IMR-90 (cell line): Measurements from ENCODE around the gene PTPN3. TPM values are rescaled to one million over a fixed set of nuclear protein-coding genes. Genes with fewer than 3 reads are reported as not detected.

ENCODE experiments used
- ATAC-seq: fragments of 200-7000 bp; cut with Tn5 transposase; 2 replicates; pipeline ENCODE4 v1.9.1; 2020; ENCODE audit warnings: low read depth, mild to moderate bottlenecking, moderate library complexity
- BruUV-seq: library from RNA; stranded (reverse); fragments of 400-500 nt; replicated peaks from 2 replicates; lab custom pipeline; 2021; lab: Mats Ljungman, UMichigan
- CTCF ChIA-PET: fragments of 300-600 bp; formaldehyde crosslinking; extraction: SDS; loops from one replicate; lab custom pipeline; 2021; ENCODE audit warnings: antibody characterized with exemption; lab: Yijun Ruan, JAX
- POLR2A ChIA-PET: fragments of 300-600 bp; sonication (Branson Sonifier 250); formaldehyde crosslinking; loops from one replicate; lab custom pipeline; 2022; ENCODE audit warnings: antibody characterized with exemption; ENCODE audit not compliant: unreplicated experiment; lab: Charles Lee
- DNase-seq: peaks from one replicate; pipeline ENCODE4 v3.0.0; 2013
- H2AFZ ChIP-seq: replicated peaks from 2 replicates; pipeline ENCODE3; 2013; ENCODE audit warnings: low read length, mild to moderate bottlenecking; ENCODE audit not compliant: poor library complexity
- H2AK5ac ChIP-seq: 2 replicates; pipeline ENCODE4 v1.6.1; 2013; ENCODE audit warnings: low read depth, low read length, inconsistent platforms
- H2AK9ac ChIP-seq: replicated peaks from 2 replicates; pipeline ENCODE3; 2013; ENCODE audit warnings: mild to moderate bottlenecking, low read depth, low read length, moderate library complexity; ENCODE audit not compliant: poor library complexity
- H2BK120ac ChIP-seq: 2 replicates; pipeline ENCODE4 v1.6.1; 2013; ENCODE audit warnings: low read depth, low read length, inconsistent platforms
- H2BK15ac ChIP-seq: 3 replicates; pipeline ENCODE4 v1.6.1; 2013; ENCODE audit warnings: low read depth, low read length, inconsistent platforms
- H2BK20ac ChIP-seq: 2 replicates; pipeline ENCODE4 v1.6.1; 2013; ENCODE audit warnings: low read depth, mild to moderate bottlenecking, inconsistent platforms, low read length, moderate library complexity
- H2BK5ac ChIP-seq: 2 replicates; pipeline ENCODE4 v1.6.1; 2013; ENCODE audit warnings: mild to moderate bottlenecking, low read depth, low read length, inconsistent platforms; ENCODE audit not compliant: poor library complexity, severe bottlenecking
- H3K14ac ChIP-seq: replicated peaks from 2 replicates; pipeline ENCODE4 v1.6.1; 2013; ENCODE audit warnings: low read depth, low read length, inconsistent platforms
- H3K18ac ChIP-seq: 2 replicates; pipeline ENCODE4 v1.6.1; 2013; ENCODE audit warnings: low read depth, low read length, control low read depth
- H3K23ac ChIP-seq: 2 replicates; pipeline ENCODE4 v1.6.1; 2013; ENCODE audit warnings: low read depth, low read length, inconsistent platforms
- H3K27ac ChIP-seq: 2 replicates; pipeline ENCODE4 v1.5.1; 2013; ENCODE audit warnings: mild to moderate bottlenecking, control low read depth, low read length; ENCODE audit not compliant: insufficient read depth
- H3K27me3 ChIP-seq: 2 replicates; pipeline ENCODE4 v1.6.1; 2013; ENCODE audit warnings: low read length; ENCODE audit not compliant: control insufficient read depth, insufficient read depth
- H3K36me3 ChIP-seq: 2 replicates; pipeline ENCODE4 v1.6.1; 2013; ENCODE audit warnings: low read length, mixed read lengths; ENCODE audit not compliant: control insufficient read depth, insufficient read depth
- H3K4ac ChIP-seq: 2 replicates; pipeline ENCODE4 v1.6.1; 2013; ENCODE audit warnings: low read depth, low read length, inconsistent platforms
- H3K4me1 ChIP-seq: 2 replicates; pipeline ENCODE4 v1.6.1; 2013; ENCODE audit warnings: low read length, mixed read lengths; ENCODE audit not compliant: control insufficient read depth, insufficient read depth
- H3K4me2 ChIP-seq: 2 replicates; pipeline ENCODE4 v1.6.1; 2013; ENCODE audit warnings: low read depth, mild to moderate bottlenecking, control low read depth, low read length, moderate library complexity
- H3K4me3 ChIP-seq: 2 replicates; pipeline ENCODE4 v1.5.1; 2013; ENCODE audit warnings: low read depth, mild to moderate bottlenecking, control low read depth, low read length, moderate library complexity; ENCODE audit not compliant: insufficient read depth
- H3K56ac ChIP-seq: 2 replicates; pipeline ENCODE4 v1.6.1; 2013; ENCODE audit warnings: low read length, inconsistent platforms; ENCODE audit not compliant: insufficient read depth; ENCODE audit errors: extremely low read depth
- H3K79me1 ChIP-seq, 2 experiments: 2 replicates each; pipeline ENCODE4 v1.6.1; 2013; ENCODE audit warnings: low read length in 2 of 2, inconsistent platforms in 1 of 2, low read depth in 1 of 2
- H3K9ac ChIP-seq: 2 replicates; pipeline ENCODE4 v1.6.1; 2013; ENCODE audit warnings: low read depth, low read length, control low read depth
- H3K9me1 ChIP-seq: 2 replicates; pipeline ENCODE4 v1.6.1; 2013; ENCODE audit warnings: low read length, inconsistent platforms; ENCODE audit not compliant: insufficient read depth
- H3K9me3 ChIP-seq: 2 replicates; pipeline ENCODE4 v1.6.1; 2013; ENCODE audit warnings: low read length; ENCODE audit not compliant: control insufficient read depth, insufficient read depth
- H4K20me1 ChIP-seq: 2 replicates; pipeline ENCODE4 v1.6.1; 2013; ENCODE audit warnings: low read length, inconsistent platforms; ENCODE audit not compliant: insufficient read depth
- H4K5ac ChIP-seq: 2 replicates; pipeline ENCODE4 v1.6.1; 2013; ENCODE audit warnings: mild to moderate bottlenecking, low read depth, low read length, control low read depth
- H4K8ac ChIP-seq, 2 experiments: 2 replicates each; pipeline ENCODE4 v1.6.1; 2013; ENCODE audit warnings: low read depth in 2 of 2, low read length in 2 of 2, control low read depth in 1 of 2, inconsistent platforms in 1 of 2
- H4K91ac ChIP-seq: 2 replicates; pipeline ENCODE4 v1.6.1; 2013; ENCODE audit warnings: low read depth, low read length, inconsistent platforms; ENCODE audit not compliant: insufficient read depth
- BHLHE40 ChIP-seq: fragments of 150-350 bp; IDR thresholded peaks from 2 replicates; pipeline ENCODE4 v1.6.1; 2016; ENCODE audit warnings: mild to moderate bottlenecking, low read depth, low read length
- CEBPB ChIP-seq: IDR thresholded peaks from 2 replicates; pipeline ENCODE4 v1.6.1; 2012; ENCODE audit warnings: low read depth, low read length, improper control_type of control experiment
- CHD1 ChIP-seq: IDR thresholded peaks from 2 replicates; pipeline ENCODE4 v1.6.1; 2012; ENCODE audit warnings: low read depth, low read length, improper control_type of control experiment
- CTCF ChIP-seq: conservative IDR thresholded peaks from 2 replicates; pipeline ENCODE4 v1.5.1; 2012; ENCODE audit warnings: mild to moderate bottlenecking, low read depth, low read length, improper control_type of control experiment
- FOS ChIP-seq: fragments of 150-350 bp; IDR thresholded peaks from 2 replicates; pipeline ENCODE4 v1.6.1; 2016; ENCODE audit warnings: low read depth, low read length
- MAFK ChIP-seq: IDR thresholded peaks from 2 replicates; pipeline ENCODE4 v1.6.1; 2012; ENCODE audit warnings: low read depth, low read length, improper control_type of control experiment
- MAZ ChIP-seq: IDR thresholded peaks from 2 replicates; pipeline ENCODE4 v1.6.1; 2012; ENCODE audit warnings: low read depth, mild to moderate bottlenecking, low read length, improper control_type of control experiment, moderate library complexity, borderline replicate concordance
- MXI1 ChIP-seq: IDR thresholded peaks from 2 replicates; pipeline ENCODE4 v1.6.1; 2012; ENCODE audit warnings: low read depth, mild to moderate bottlenecking, low read length, moderate library complexity, borderline replicate concordance
- NFE2L2 ChIP-seq: fragments of 150-350 bp; IDR thresholded peaks from 2 replicates; pipeline ENCODE4 v1.6.1; 2016; ENCODE audit warnings: low read depth, mild to moderate bottlenecking, low read length
- RAD21 ChIP-seq: IDR thresholded peaks from 2 replicates; pipeline ENCODE4 v1.6.1; 2012; ENCODE audit warnings: low read length, improper control_type of control experiment
- RFX5 ChIP-seq: IDR thresholded peaks from 2 replicates; pipeline ENCODE4 v1.8.0; 2012; ENCODE audit warnings: low read depth, mild to moderate bottlenecking, low read length, moderate library complexity
- SMC3 ChIP-seq: fragments of 150-350 bp; IDR thresholded peaks from 2 replicates; pipeline ENCODE4 v1.6.1; 2016; ENCODE audit warnings: low read depth, mild to moderate bottlenecking, antibody characterized with exemption, low read length, moderate library complexity
- WGBS, 2 experiments: methylation state at CpG; one replicate each; pipeline versions ENCODE4 v1.1.5 to v1.1.7; 2013; ENCODE audit warnings: missing lambda C conversion rate in 2 of 2; ENCODE audit not compliant: insufficient read length in 1 of 2; ENCODE audit errors: extremely low coverage in 2 of 2; 5-methylcytosine and 5-hydroxymethylcytosine counted together
- dilution Hi-C: fragments of 300-500 bp; cut with HindIII; formaldehyde crosslinking; loops from one replicate; pipeline ENCODE4 v1.14.3; 2018; ENCODE audit warnings: low sequenced_read_pairs; ENCODE audit not compliant: unreplicated experiment
- in situ Hi-C: fragments of 300-500 bp; cut with MboI; formaldehyde crosslinking; loops from 3 replicates; pipeline ENCODE4 v1.14.3; 2019; ENCODE audit warnings: low sequenced_read_pairs, inconsistent platforms, mixed read lengths
- intact Hi-C: fragments of 100-400 bp; cut with micrococcal nuclease; formaldehyde crosslinking; loops from 2 replicates; pipeline ENCODE4 v1.10.0; 2022
- polyA plus RNA-seq, 3 experiments: library from polyadenylated mRNA; depleted of rRNA; stranded (reverse); fragments of >200 nt; gene quantifications; 2 replicates each; pipeline ENCODE4 v1.2.3, GENCODE V29; 2012; ENCODE audit warnings: low replicate concordance in 1 of 3
- total RNA-seq: library from RNA; depleted of rRNA; stranded (reverse); fragments of >200 nt; gene quantifications from 2 replicates; pipeline ENCODE4 v1.2.3, GENCODE V29; 2012
- TF ChIP-seq, protein P1 (sequence below): fragments of 150-350 bp; IDR thresholded peaks from 2 replicates; pipeline ENCODE4 v1.6.1; 2017; ENCODE audit warnings: mild to moderate bottlenecking, antibody characterized with exemption, low read length, low read depth
- TF ChIP-seq, protein P2 (sequence below): fragments of 150-350 bp; IDR thresholded peaks from 2 replicates; pipeline ENCODE4 v1.6.1; 2016; ENCODE audit warnings: low read depth, mild to moderate bottlenecking, low read length, moderate library complexity, borderline replicate concordance

PTPN3 gene
- total and polyA plus RNA-seq, 2 of the 4 experiments (the other 2 are of a cell fraction) = 0.72 to 0.89 TPM

DNA sequence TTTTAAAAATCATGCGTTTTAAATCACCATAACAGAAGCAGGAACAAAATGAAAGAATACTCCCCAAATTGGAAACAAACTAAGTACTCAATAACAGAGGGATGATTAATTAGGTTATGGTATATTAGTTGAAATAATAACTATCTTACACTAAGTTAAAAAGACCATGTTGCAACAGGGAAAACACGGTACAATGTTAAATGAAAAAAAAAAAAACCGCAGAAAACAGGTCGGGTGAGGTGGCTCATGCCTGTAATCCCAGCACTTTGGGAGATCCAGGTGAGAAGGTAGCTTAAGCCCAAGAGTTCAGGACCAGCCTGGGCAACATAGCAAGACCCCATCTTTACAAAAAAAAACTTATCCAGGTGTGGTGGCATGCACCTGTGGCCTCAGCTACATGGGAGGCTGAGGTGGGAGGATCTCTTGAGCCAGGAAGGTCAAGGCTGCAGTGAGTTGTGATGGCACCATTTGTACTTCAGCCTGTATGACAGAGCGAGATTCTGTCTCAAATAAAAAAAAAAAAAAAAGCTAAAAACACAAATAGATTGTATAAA is 2.4 kb upstream of the PTPN3 start:
- TF ChIP-seq MAFK (no peak), NFE2L2 (no peak), RFX5 (no peak), MXI1 (no peak), CEBPB (no peak), MAZ (no peak), CTCF (no peak), SMC3 (no peak), RAD21 (no peak), FOS (no peak), CHD1 (no peak), BHLHE40 (no peak)
- TF ChIP-seq, protein P1, sequence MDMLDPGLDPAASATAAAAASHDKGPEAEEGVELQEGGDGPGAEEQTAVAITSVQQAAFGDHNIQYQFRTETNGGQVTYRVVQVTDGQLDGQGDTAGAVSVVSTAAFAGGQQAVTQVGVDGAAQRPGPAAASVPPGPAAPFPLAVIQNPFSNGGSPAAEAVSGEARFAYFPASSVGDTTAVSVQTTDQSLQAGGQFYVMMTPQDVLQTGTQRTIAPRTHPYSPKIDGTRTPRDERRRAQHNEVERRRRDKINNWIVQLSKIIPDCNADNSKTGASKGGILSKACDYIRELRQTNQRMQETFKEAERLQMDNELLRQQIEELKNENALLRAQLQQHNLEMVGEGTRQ = no peak
- TF ChIP-seq, protein P2, sequence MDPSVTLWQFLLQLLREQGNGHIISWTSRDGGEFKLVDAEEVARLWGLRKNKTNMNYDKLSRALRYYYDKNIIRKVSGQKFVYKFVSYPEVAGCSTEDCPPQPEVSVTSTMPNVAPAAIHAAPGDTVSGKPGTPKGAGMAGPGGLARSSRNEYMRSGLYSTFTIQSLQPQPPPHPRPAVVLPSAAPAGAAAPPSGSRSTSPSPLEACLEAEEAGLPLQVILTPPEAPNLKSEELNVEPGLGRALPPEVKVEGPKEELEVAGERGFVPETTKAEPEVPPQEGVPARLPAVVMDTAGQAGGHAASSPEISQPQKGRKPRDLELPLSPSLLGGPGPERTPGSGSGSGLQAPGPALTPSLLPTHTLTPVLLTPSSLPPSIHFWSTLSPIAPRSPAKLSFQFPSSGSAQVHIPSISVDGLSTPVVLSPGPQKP = no peak
- no CpG with 5 or more reads among the region's 5 CpGs for WGBS, 2 experiments
- Histone ChIP-seq H3K9me1 (peaks cover 4% of the 10 kb centered on the region; the same call in 1 of the 2 replicates), H4K8ac (peak overlapping the region in 1 of 2 experiments; percentile 32; a peak in 1 of 4 replicates), H4K5ac (no peak overlapping the region), H3K14ac (no peak overlapping the region), H3K18ac (no peak overlapping the region), H2AK5ac (no peak overlapping the region), H2BK5ac (no peak overlapping the region), H3K23ac (no peak overlapping the region), H3K9me3 (peaks cover 2% of the 10 kb centered on the region; the same call in 1 of the 2 replicates), H3K36me3 (no peaks in the 10 kb centered on the region), H3K4me3 (no peak overlapping the region), H3K4ac (no peak overlapping the region), H2BK120ac (no peak overlapping the region), H3K27ac (no peak overlapping the region), H2BK15ac (no peak overlapping the region), H3K79me1 (no peaks in the 10 kb centered on the region), H3K4me1 (no peaks in the 10 kb centered on the region), H4K91ac (no peak overlapping the region), H2BK20ac (no peak overlapping the region), H4K20me1 (no peaks in the 10 kb centered on the region), H2AFZ (no peak overlapping the region), H3K4me2 (no peak overlapping the region), H3K9ac (no peak overlapping the region), H3K27me3 (peaks cover 50% of the 10 kb centered on the region), H3K56ac (no peak overlapping the region; the same call in 1 of the 2 replicates), H2AK9ac (no peak overlapping the region)
- DNase-seq = no peak
- no peak for ATAC-seq
- CTCF ChIA-PET = interaction anchor here (0.6 to 1.5 kb wide), 2 partner anchors 60 to 1124 kb away, joined by 4 to 5 read pairs; no protein-coding TSS in a partner anchor
- in situ Hi-C loops = no loop called here
- dilution Hi-C loops = no loop called here
- no TSS peak for BruUV-seq
- intact Hi-C loops = no loop called here
- POLR2A ChIA-PET = no interaction called here
